NCI-H2227 treated with DMSO at 0.1 percent for 48 hours (cell line): ENCODE measurements around the gene TCOF1.

Source experiments
- DNase-seq: peaks from one replicate; lab custom pipeline; 2025; lab: John Stamatoyannopoulos, UW

TCOF1 gene

DNA sequence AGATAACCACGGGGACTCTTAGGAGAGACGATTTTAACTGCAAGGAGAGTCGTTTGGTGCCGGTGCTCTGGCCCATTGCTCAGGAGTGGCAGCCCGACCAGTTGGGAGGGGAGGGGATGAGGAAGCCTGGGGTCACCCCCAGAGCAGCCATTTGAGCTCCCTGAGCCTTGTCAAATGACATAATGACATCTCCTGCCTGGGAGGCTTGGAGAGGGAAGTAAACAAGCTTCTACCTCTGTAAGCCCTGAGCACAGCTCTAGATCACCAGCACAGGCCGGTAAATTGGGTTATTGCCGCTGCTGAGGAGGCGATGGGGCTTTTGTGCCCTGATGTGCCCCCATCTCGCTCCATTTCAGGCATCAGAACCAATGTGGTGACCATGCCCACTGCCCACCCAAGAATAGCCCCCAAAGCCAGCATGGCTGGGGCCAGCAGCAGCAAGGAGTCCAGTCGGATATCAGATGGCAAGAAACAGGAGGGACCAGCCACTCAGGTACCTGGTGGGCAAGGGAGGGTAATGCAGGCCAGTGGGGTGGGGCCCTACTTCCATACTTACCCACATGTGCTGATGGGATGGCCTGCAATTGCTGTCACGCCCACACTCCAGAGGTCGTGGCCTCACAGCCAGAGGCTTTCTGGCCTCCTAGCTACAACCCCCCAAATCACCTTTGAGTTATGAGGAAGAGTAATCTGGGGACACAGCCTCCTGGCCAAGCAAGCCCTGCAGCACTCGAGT, 32.2 kb downstream of the TCOF1 start:
- DNase-seq, result no peak

DNA sequence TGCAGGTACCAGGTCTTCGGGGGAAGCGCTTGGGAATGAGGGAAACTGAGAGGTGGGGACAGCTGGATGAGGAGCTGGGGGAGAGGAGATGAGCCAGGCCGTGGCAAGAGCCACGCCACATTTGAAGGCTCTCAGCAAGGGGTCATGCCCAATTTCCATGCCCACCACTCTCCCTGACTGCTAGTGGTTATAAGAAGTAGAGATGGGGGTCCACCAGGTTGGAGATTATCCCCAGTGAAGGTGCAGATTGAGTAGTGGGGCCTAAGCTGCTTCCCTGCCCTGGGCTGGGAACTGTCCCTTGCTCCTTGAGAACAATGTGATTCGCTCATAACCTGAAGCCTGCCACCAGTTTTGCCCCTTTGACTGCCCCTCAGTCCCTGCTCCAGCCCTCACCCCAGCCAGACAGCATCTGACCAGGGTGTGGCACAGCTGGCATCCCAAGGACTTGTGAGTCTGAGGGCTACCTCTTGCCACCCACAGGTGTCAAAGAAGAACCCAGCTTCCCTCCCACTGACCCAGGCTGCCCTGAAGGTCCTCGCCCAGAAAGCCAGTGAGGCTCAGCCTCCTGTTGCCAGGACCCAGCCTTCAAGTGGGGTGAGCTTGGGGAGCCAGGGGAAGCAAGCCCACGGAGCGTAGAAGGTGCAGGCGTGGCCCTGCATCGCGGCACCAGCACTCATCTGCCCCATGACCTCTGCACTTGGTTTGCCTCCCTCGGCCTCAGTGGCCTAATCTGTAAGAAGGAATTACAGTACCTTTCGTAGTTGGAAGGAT, 33.8 kb downstream of the TCOF1 start:
- no peak for DNase-seq

DNA sequence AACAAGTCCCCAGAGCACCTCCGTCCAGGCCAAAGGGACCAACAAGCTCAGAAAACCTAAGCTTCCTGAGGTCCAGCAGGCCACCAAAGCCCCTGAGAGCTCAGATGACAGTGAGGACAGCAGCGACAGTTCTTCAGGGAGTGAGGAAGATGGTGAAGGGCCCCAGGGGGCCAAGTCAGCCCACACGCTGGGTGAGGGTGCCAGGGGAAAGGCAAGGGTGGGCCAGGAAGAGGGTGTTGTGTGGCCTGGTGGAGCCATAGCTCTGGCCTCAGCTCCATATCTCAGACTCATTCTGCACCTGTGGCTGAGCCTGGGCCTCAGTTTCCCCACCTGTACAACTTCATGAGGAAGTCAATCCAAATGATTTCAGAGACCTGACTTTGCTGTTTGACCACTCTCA, 34.5 kb downstream of the TCOF1 start:
- DNase-seq, result no peak

DNA sequence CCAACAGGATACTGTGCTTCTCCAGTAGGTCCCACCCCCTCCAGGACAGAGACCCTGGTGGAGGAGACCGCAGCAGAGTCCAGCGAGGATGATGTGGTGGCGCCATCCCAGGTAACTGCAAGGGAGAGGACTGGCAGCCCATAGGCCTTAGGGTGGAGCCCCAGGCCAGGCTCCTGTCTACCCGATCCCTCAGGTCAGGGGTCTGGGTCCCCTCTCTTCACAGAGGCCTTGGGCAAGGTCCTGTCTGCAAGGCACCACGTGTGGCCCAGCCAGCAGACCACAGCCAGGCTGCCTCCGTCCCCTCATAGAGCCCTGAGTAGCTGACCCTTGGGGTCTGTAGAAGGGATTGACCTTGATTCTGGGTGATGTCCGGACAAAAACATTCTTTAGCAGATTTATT, 35.2 kb downstream of the TCOF1 start:
- no peak for DNase-seq

DNA sequence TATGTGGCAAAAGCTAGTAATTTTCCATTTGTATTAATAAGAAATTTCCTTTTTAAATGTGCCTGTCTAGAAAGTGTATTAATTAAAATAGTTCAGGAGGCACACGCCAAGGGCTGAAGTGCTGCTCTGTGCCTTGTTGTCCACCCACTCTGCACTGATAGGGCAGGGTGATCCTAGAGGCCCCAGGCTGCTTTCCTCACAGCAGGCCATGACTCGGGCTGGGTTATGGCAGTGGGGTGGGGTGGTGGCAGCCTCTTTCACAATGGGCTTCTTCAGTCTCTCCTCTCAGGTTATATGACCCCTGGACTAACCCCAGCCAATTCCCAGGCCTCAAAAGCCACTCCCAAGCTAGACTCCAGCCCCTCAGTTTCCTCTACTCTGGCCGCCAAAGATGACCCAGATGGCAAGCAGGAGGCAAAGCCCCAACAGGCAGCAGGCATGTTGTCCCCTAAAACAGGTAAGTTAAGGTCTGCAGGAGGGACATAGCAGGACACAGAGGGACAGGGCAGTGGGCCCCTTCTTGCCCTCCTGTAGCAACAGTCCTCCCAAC, 35.7 kb downstream of the TCOF1 start:
- no peak for DNase-seq

DNA sequence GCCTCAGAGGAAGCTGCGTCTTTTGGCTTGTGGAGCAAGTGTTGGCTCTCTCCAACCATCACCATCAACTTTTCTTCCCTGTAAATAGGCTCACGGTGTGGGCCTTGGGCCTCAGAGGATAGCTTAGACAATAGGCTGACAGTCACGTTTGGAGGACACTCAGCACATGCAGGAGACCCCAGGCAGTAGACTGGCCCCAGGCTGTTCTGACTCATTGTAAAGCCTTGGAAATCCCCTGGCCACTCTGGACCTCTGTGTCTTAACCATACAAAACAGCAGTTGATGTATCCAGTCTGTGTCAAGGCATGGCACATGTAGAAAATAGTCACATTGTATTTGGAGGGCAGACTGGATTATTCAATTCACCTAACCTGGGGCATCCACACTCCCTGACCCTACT, 36.6 kb downstream of the TCOF1 start:
- no peak for DNase-seq

DNA sequence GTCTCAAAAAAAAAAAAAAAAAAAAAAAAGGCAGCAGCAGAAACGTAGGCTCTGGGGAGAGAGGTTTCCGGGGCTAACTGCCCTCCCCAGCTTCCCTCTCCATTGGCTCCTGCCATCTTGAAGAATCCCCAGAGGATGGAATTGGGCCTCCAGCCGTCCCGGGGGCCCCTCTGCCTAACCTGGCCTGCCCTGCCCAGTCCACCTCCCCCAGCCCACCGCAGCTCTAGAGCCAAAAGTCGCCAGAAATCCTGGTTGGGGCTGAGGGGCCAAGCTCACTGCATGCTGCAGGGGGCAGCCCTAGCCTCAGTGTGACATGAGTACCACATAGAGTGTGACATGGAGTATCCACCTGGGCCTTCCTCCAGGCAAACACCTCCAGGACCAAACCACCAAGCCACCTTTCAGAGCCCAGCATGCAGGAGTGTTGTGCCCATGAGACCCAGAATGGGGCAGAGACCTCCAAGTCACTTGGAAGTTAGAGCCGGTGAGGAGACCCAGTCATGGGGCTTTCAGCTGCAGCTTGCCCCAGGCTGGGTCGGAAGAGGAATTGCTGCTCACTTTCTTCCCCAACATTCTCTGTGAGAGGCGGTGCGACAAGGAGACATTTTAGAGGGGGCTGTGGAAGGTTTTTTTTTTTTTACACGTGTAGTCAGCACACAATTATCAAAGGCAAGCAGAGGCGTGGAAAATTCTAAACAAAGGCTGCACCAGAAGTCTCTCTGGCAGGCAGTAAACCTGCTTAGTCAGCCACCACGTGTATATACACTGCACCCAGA, 37.6 kb downstream of the TCOF1 start:
- no peak for DNase-seq

DNA sequence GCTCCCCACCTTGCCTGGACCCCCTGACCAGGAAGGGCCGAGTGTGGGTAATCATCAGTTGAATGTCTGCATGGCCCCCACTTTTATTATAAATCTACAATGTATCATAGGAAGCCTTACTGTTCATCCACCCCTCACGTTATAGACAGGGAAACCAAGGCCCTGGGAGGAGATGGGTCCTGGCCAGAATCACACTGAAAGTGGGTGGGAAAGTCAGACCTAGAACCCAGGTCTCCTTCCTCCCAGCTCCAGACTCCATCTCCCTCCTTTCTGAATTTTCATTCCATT, 38.1 kb downstream of the TCOF1 start:
- no peak for DNase-seq

DNA sequence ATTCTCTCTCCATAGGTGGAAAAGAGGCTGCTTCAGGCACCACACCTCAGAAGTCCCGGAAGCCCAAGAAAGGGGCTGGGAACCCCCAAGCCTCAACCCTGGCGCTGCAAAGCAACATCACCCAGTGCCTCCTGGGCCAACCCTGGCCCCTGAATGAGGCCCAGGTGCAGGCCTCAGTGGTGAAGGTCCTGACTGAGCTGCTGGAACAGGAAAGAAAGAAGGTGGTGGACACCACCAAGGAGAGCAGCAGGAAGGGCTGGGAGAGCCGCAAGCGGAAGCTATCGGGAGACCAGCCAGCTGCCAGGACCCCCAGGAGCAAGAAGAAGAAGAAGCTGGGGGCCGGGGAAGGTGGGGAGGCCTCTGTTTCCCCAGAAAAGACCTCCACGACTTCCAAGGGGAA, 38.8 kb downstream of the TCOF1 start:
- DNase-seq, result no peak

DNA sequence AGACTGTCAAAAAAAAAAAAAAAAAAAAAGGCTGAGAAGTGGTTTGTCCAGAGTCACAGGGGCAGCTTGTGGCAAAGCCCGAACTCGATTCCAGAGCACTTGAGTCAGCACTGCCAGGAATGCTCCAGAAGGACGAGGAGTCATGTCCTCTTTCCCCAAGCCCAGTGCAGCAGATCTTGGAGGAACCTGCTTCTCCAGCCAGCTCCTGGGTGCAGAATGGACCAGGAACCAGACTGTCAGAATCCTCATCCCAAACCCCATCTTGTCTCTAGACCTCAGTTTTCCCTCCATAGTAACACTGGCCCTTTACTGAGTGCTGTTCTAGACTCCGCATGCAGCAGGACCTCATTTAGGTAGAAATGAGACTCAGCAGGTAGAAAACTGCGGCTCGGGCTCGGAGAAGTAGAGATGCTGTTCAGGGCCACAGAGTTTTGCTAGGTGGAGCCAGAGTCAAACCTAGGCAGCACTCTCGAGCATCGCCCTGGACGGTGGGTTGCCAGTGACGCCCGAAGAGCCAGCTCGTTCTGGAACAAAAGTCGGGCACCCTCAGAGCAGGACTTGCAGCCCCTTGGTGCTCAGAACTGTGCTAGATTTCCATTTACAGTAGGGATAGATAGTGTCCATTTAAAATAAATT, 39.8 kb downstream of the TCOF1 start:
- DNase-seq, result no peak

DNA sequence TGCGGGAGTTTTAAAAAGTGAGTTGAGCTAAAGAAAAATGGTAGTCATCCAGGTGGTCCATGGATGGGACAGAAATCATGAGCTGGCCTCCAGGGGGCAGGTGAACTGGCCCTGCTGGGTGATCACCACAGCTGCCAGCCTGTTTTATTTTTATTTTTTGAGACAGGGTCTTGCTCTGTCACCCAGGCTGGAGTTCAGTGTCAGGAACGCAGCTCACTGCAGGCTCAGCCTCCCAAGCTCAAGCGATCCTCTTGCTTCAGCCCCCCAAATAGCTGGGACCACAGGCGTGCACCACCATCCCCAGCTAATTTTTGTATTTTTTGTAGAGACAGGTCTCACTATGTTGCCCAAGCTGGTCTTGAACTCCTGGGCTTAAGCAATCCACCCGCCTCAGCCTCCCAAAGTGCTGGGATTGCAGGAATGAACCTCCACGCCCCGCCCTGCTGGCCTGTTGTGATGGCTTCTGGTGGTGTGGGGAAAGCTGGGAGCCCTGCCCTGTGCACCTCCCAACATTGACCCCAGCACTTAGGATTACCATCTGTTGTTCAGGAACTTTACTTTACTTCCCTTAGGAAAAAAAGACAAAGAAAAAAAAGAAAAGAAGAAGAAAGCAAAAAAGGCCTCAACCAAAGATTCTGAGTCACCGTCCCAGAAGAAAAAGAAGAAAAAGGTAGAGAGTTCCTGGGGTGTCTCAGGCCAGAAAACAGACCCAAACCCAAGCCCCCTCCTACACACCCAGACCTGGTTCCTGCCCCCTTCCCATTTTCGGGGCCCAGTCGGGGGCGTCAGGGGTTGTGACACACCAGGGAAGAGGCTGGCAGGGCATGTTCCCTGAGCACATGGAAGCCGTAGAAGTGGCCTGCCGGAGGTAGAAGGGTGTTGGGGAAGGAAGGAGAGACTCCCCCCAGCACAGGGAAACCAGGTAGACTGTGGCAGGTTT, 40.6 kb downstream of the TCOF1 start:
- DNase-seq, result no peak

DNA sequence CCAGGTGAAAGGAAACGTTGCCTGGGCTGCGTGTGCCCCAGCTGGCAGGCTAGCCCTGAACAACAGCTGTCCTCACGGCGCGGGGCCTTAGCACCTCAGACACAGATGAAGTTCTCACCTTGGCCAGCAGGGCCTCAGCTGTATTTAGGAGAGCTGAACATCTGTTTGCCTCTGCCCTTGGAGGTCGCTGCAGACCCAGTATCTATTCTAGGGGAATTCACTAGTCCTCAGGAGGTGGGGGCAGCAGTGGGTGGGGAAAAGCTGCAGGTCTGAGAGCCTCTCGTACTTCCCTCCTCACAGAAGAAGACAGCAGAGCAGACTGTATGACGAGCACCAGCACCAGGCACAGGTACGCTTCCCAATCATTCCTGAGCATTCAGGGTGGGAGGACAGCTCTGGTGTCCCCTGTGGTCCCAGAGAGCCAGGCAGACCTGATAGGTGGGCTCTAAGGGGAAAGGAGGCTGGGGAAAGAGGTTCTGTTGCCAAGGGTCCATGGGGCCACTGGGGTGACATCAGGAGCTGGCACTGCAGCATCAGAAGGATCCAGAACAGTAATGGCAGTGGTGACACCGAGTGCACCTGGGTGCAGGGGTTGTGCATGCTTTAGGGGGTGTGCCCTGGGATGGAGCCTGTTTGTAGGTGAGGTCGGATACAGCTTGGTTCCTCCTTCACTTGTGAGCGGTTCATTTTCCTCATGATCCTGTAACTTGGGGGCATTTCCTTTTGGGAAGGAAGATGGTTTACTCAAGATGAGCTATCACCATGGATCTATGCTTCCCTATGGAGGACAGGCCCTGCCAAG, 41.4 kb downstream of the TCOF1 start:
- DNase-seq, result no peak

DNA sequence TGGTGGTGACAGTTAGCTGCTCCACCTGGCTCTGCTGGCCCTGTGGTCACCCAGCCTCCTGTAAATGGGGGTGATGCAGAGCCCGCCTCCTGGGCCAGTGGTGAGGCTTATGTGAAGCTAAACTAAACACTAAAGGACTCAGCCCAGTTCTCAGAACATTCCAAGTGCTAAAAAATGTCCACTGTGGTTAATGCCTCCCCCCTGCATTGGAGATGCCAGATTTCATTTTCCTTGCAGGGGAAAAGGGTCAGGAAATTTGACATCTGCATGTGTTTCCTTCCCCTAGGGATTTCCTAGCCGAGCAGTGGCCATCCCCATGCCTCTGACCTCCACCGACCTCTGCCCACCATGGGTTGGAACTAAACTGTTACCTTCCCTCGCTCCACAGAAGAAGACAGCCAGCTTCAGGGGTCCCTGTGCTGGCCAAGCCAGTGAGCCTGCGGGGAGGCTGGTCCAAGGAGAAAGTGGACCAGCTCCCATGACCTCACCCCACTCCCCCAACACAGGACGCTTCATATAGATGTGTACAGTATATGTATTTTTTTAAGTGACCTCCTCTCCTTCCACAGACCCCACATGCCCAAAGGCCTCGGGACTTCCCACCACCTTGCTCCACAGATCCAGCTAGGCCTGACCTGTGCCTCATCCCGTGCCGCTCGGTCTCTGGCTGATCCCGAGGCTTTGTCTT, 42.2 kb downstream of the TCOF1 start:
- DNase-seq, result no peak

DNA sequence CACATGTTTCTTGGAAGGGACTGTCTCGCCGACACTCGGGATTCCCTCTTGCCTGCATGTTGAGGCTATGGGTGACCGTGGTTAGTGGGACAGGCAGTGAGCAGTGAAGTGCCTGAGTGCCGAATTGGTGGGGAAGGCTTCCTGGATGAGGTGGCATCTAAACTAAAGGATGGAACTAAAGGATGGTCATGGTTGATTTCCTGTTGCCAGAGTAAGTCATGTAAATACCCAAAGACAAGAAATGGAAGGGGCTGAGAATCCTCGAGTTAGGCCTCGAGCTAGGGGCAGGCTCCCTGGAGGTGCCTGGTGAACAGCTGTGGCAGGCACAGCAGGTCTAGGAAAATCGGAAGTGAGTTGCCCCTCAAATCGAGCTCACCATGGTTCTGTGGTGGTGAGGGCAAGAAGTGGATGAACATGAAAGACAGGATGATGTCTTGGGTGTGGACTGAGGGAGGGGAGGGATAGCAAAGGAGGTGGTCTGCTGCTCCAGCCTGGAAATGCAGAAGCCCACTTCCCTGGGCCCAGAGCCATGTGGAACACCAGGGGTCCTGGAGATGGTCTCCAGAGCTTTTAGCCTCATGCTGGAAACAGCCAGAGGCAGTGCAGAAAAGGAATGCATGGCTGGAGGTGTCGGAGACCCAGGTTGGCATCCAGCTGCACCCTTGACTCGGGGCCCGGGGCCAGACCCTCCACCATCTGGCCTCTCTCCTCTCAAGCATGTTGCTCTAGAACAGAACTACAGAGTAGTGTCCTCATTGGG, 43.0 kb downstream of the TCOF1 start:
- no peak for DNase-seq

DNA sequence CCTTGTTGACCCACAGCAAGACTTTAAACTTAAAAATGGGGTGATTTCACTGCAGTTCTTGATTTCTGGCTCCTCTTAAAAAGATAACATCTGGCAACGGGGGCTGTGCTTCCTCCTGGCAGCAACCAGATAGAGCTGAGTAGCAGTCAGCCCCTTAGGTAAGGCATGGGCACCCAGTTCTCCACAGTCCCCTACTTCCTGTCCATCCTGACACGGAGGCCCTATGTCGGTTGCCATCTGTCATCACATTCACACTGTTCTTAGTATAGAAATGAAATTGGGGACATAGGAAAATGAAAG, 43.5 kb downstream of the TCOF1 start:
- no peak for DNase-seq

DNA sequence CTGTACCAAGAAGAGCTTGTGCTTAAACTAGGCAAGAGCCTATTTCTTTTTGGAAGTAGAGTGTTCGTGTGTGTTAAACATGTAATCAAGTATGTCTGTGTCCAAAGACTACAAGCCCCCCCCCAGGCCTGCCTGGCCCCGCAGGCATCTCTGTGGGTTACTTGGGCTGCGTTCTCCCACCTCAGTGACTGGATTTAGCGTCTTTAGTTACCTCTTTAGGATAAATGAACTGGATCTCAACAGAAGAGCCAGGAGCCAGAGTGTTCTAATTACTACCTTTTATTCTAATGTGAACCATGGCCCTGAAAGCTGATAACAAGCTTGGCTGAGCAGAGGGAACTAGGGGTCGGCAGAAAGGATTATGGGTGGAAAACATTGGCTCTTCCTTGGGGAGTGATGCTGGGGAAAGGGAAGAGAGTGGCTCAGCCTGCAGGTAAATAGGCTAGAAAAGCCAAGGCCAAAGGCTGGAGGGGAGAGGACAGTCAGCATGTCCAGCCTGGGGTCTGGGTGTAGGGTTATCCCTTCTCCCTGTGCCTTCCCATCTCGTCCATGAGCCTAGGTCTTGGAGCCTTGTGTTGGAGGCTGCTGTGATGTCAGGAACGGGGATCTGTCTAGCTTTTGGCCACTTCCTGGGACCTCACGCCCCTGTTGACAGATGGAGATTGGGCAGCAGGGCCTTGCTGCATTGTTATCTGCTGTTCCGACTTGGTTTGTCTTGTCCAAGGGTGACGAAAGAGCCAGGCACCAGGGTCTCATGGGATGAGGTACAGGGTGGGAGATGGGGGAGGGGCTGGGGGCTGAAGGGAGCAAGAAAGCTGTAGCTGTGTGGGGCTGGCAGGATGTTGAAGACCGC, 44.1 kb downstream of the TCOF1 start:
- DNase-seq, result no peak

DNA sequence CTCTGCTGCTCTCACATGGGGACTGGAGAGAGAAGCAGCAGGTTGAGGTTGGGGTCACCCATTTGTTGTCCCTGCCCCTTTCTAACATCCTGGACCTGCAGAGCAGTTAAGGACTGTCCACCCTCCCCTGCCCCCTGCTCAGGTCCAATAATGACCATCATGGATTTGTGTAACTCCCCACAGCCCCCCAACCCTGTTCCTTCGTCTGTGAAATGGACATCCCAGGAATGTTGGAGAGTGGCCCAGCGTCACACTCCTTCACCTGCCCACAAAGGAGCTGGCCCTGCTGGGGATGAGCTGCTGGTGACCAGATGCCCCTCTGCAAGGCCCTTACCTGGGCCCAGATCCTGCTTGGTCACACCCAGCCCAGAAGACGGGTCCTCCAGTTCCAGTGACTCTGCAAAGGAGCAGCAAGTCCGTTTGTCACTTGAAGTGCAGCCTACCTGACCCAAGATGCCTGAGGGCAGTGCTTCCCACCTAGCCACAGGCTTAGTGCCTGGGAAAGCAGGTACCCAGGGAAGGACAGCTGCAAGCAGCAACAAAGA, 44.8 kb downstream of the TCOF1 start:
- no peak for DNase-seq

DNA sequence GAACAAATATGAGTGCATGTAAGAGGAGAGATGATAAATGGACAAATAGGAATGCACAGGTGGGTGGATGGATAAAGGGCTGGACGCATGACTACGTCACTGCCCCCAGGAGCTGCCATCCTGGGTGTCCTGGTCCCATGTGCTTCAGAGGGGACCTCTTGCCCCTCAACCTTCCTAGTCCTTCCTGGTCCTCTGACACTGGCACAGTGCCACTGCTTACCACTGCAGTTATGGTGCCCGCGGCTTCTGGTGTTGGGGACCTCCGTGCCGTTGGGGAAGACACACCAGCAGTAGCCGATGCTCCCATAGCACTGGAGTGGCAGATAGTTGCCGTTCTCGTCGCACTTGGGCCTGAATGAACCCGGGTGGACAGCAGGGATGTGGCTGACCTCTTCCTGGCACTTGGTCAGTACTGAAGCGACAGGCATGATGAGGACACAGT, 45.4 kb downstream of the TCOF1 start:
- DNase-seq, result no peak
